ENCODE results near the gene TRIM67.

TRIM67 gene

GRCh38 chr1:231194843-231195516 is 33.1 kb downstream of the TRIM67 start:
- TF ChIP-seq FOXP2 (optimal IDR thresholded peaks at IDR 0.05; ENCODE audit: borderline replicate concordance, extremely low read depth, extremely low read length, insufficient read depth), result no peak
- TF ChIP-seq SIN3A (IDR thresholded peaks at IDR 0.05; ENCODE audit: borderline replicate concordance, insufficient read depth, low read length), result no peak
- TF ChIP-seq TAF1 (IDR thresholded peaks at IDR 0.05; ENCODE audit: borderline replicate concordance, insufficient read depth, low read length), result no peak
- TF ChIP-seq REST (IDR thresholded peaks at IDR 0.05; ENCODE audit: insufficient read depth in 1 of 2, low read depth in 2 of 2, low read length in 2 of 2), result no peak
- no peak for TF ChIP-seq POLR2AphosphoS5 (IDR thresholded peaks at IDR 0.05; ENCODE audit: low read depth, low read length)

GRCh38 chr1:231196307-231196706 is 34.4 kb downstream of the TRIM67 start:
- no peak for TF ChIP-seq POLR2AphosphoS5 (IDR thresholded peaks at IDR 0.05; ENCODE audit: low read depth, low read length)
- no peak for TF ChIP-seq FOXP2 (optimal IDR thresholded peaks at IDR 0.05; ENCODE audit: borderline replicate concordance, extremely low read depth, extremely low read length, insufficient read depth)
- no peak for TF ChIP-seq SIN3A (IDR thresholded peaks at IDR 0.05; ENCODE audit: borderline replicate concordance, insufficient read depth, low read length)
- TF ChIP-seq REST (IDR thresholded peaks at IDR 0.05; ENCODE audit: insufficient read depth in 1 of 2, low read depth in 2 of 2, low read length in 2 of 2), result no peak
- TF ChIP-seq TAF1 (IDR thresholded peaks at IDR 0.05; ENCODE audit: borderline replicate concordance, insufficient read depth, low read length), result no peak

- TF ChIP-seq TAF1 (IDR thresholded peaks at IDR 0.05; ENCODE audit: borderline replicate concordance, insufficient read depth, low read length) (no peak), POLR2AphosphoS5 (IDR thresholded peaks at IDR 0.05; ENCODE audit: low read depth, low read length) (no peak), SIN3A (IDR thresholded peaks at IDR 0.05; ENCODE audit: borderline replicate concordance, insufficient read depth, low read length) (no peak), REST (IDR thresholded peaks at IDR 0.05; ENCODE audit: insufficient read depth in 1 of 2, low read depth in 2 of 2, low read length in 2 of 2) (no peak), FOXP2 (optimal IDR thresholded peaks at IDR 0.05; ENCODE audit: borderline replicate concordance, extremely low read depth, extremely low read length, insufficient read depth) (no peak)
These were observed 34.9 kb downstream of the TRIM67 start for GRCh38 chr1:231196728-231197127.

- no peak for TF ChIP-seq REST (IDR thresholded peaks at IDR 0.05; ENCODE audit: insufficient read depth in 1 of 2, low read depth in 2 of 2, low read length in 2 of 2)
- TF ChIP-seq FOXP2 (optimal IDR thresholded peaks at IDR 0.05; ENCODE audit: borderline replicate concordance, extremely low read depth, extremely low read length, insufficient read depth), result no peak
- TF ChIP-seq TAF1 (IDR thresholded peaks at IDR 0.05; ENCODE audit: borderline replicate concordance, insufficient read depth, low read length), result no peak
- TF ChIP-seq POLR2AphosphoS5 (IDR thresholded peaks at IDR 0.05; ENCODE audit: low read depth, low read length), result no peak
- no peak for TF ChIP-seq SIN3A (IDR thresholded peaks at IDR 0.05; ENCODE audit: borderline replicate concordance, insufficient read depth, low read length)
These were observed 38.0 kb downstream of the TRIM67 start for GRCh38 chr1:231199868-231200267.
